ENCODE measurements around the gene GRIK1.

Gene GRIK1

DNA sequence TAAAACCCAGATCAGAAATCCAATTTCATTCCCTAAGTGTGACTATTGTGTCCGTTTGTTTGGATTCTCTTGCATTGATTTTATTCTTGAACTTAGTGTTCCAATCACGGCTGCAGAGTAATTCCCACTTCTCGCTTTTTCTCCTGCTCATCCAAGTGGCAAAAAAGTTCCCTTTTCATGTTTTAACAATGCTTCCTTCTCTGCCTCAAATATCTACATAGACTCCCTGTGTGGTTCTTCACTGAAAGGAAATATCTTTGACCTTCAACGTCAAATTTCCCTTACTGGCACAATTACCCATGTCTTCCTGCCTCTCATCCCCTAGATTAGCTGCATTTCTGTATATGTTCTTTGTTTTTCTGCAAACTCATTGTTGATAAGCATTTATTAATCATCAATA, 335.7 kb downstream of the GRIK1 start:
- Histone ChIP-seq H2BK5ac (ENCODE audit: low read depth, low read length, poor library complexity, severe bottlenecking) (no peak overlapping the region), H2AK5ac (ENCODE audit: low read length, severe bottlenecking) (no peak overlapping the region), H4K8ac (ENCODE audit: low read length) (no peak overlapping the region), H3K14ac (ENCODE audit: low read length in 2 of 2) (no peak overlapping the region), H3K9ac (ENCODE audit: low read length) (no peak overlapping the region), H3K18ac (ENCODE audit: low read depth in 1 of 2, low read length in 2 of 2) (no peak overlapping the region), H2BK15ac (ENCODE audit: low read depth, poor library complexity, severe bottlenecking) (no peak overlapping the region), H3K4ac (ENCODE audit: low read depth in 1 of 2, low read length in 2 of 2) (no peak overlapping the region), H3K79me1 (replicated peaks; ENCODE audit: low read length, poor library complexity, severe bottlenecking) (no peaks in the 10 kb centered on the region), H3K4me1 (ENCODE audit: control insufficient read depth, insufficient read depth, low read depth, low read length) (no peaks in the 10 kb centered on the region), H3K27ac (ENCODE audit: low read length, poor library complexity, severe bottlenecking) (no peak overlapping the region), H3K23ac (ENCODE audit: low read length in 2 of 2) (no peak overlapping the region), H3K27me3 (ENCODE audit: control insufficient read depth in 1 of 2, insufficient read depth in 1 of 2, low read length in 2 of 2) (no peaks in the 10 kb centered on the region), H3K36me3 (ENCODE audit: control insufficient read depth in 1 of 2, insufficient read depth in 2 of 2, low read depth in 1 of 2, low read length in 2 of 2) (no peaks in the 10 kb centered on the region), H4K91ac (ENCODE audit: low read length) (no peak overlapping the region), H2AFZ (ENCODE audit: low read depth, low read length) (no peak overlapping the region), H2BK12ac (ENCODE audit: low read length in 2 of 2) (no peak overlapping the region), H3K4me2 (ENCODE audit: low read length, poor library complexity, severe bottlenecking) (no peak overlapping the region), H3K9me3 (ENCODE audit: control insufficient read depth, low read length) (no peaks in the 10 kb centered on the region), H3K4me3 (ENCODE audit: insufficient read depth in 1 of 2, low read depth in 1 of 2, low read length in 2 of 2) (no peak overlapping the region), H2BK120ac (ENCODE audit: low read depth, low read length) (no peak overlapping the region)
- no peak for DNase-seq
- 95% methylated on average over 4 of the region's 4 CpGs for WGBS

DNA sequence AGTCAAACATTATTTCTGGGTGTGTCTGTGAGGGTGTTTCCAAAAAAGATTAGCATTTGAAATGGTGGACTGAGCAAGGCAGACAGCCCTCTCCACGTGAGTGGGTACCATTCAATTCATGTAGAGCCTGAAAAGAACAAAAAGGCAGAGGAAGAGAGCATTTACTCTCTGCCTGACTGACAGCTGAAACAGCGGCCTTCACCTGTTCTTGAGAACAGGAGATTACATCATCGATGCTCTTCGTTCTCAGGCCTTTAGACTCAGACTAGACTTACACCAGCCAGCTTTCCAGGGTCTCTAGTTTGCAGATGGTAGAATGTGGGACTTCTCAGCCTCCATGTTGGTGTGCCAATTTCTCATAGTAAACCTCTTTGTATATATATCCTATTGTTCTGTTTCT, 338.7 kb downstream of the GRIK1 start:
- Histone ChIP-seq H3K36me3 (ENCODE audit: control insufficient read depth in 1 of 2, insufficient read depth in 2 of 2, low read depth in 1 of 2, low read length in 2 of 2) (no peaks in the 10 kb centered on the region), H3K23ac (ENCODE audit: low read length in 2 of 2) (no peak overlapping the region), H2AFZ (ENCODE audit: low read depth, low read length) (no peak overlapping the region), H2BK5ac (ENCODE audit: low read depth, low read length, poor library complexity, severe bottlenecking) (no peak overlapping the region), H3K27ac (ENCODE audit: low read length, poor library complexity, severe bottlenecking) (no peak overlapping the region), H4K91ac (ENCODE audit: low read length) (no peak overlapping the region), H3K9ac (ENCODE audit: low read length) (no peak overlapping the region), H3K14ac (ENCODE audit: low read length in 2 of 2) (no peak overlapping the region), H3K79me1 (replicated peaks; ENCODE audit: low read length, poor library complexity, severe bottlenecking) (no peaks in the 10 kb centered on the region), H4K8ac (ENCODE audit: low read length) (no peak overlapping the region), H2BK120ac (ENCODE audit: low read depth, low read length) (no peak overlapping the region), H3K4me2 (ENCODE audit: low read length, poor library complexity, severe bottlenecking) (no peak overlapping the region), H3K18ac (ENCODE audit: low read depth in 1 of 2, low read length in 2 of 2) (no peak overlapping the region), H2BK12ac (ENCODE audit: low read length in 2 of 2) (no peak overlapping the region), H3K4me1 (ENCODE audit: control insufficient read depth, insufficient read depth, low read depth, low read length) (no peaks in the 10 kb centered on the region), H3K9me3 (ENCODE audit: control insufficient read depth, low read length) (no peaks in the 10 kb centered on the region), H2AK5ac (ENCODE audit: low read length, severe bottlenecking) (no peak overlapping the region), H3K4me3 (ENCODE audit: insufficient read depth in 1 of 2, low read depth in 1 of 2, low read length in 2 of 2) (no peak overlapping the region), H3K4ac (ENCODE audit: low read depth in 1 of 2, low read length in 2 of 2) (no peak overlapping the region), H2BK15ac (ENCODE audit: low read depth, poor library complexity, severe bottlenecking) (no peak overlapping the region), H3K27me3 (ENCODE audit: control insufficient read depth in 1 of 2, insufficient read depth in 1 of 2, low read length in 2 of 2) (no peaks in the 10 kb centered on the region)
- DNase-seq: no peak
- 79% methylated on average over 2 of the region's 4 CpGs for WGBS

DNA sequence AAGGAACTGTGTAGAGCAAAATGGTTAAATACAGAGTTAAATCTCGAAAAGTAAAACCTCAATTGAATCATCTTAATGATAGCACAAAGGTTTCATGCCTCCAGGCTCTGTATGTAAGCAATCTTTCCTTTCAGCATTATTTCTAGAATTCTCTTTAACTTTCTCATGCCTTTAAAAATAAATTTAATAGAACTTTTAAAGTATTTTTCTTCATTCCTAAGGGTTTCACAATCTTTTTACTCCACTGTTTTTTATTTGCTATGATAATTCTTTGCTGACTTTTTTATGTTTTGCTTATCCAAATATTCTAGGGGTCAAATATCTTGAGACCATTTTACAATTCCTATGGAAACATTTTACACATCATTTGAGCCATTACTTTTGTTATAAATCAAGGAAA, 353.1 kb downstream of the GRIK1 start:
- Histone ChIP-seq H3K9me3 (ENCODE audit: control insufficient read depth, low read length) (no peaks in the 10 kb centered on the region), H3K36me3 (ENCODE audit: control insufficient read depth in 1 of 2, insufficient read depth in 2 of 2, low read depth in 1 of 2, low read length in 2 of 2) (no peaks in the 10 kb centered on the region), H2BK12ac (ENCODE audit: low read length in 2 of 2) (no peak overlapping the region), H2BK15ac (ENCODE audit: low read depth, poor library complexity, severe bottlenecking) (no peak overlapping the region), H4K8ac (ENCODE audit: low read length) (no peak overlapping the region), H3K4me2 (ENCODE audit: low read length, poor library complexity, severe bottlenecking) (no peak overlapping the region), H3K4ac (ENCODE audit: low read depth in 1 of 2, low read length in 2 of 2) (no peak overlapping the region), H3K27ac (ENCODE audit: low read length, poor library complexity, severe bottlenecking) (no peak overlapping the region), H3K4me1 (ENCODE audit: control insufficient read depth, insufficient read depth, low read depth, low read length) (no peaks in the 10 kb centered on the region), H2BK120ac (ENCODE audit: low read depth, low read length) (no peak overlapping the region), H3K23ac (ENCODE audit: low read length in 2 of 2) (no peak overlapping the region), H3K79me1 (replicated peaks; ENCODE audit: low read length, poor library complexity, severe bottlenecking) (no peaks in the 10 kb centered on the region), H2AFZ (ENCODE audit: low read depth, low read length) (no peak overlapping the region), H2AK5ac (ENCODE audit: low read length, severe bottlenecking) (no peak overlapping the region), H4K91ac (ENCODE audit: low read length) (no peak overlapping the region), H3K18ac (ENCODE audit: low read depth in 1 of 2, low read length in 2 of 2) (no peak overlapping the region), H3K14ac (ENCODE audit: low read length in 2 of 2) (no peak overlapping the region), H2BK5ac (ENCODE audit: low read depth, low read length, poor library complexity, severe bottlenecking) (no peak overlapping the region), H3K27me3 (ENCODE audit: control insufficient read depth in 1 of 2, insufficient read depth in 1 of 2, low read length in 2 of 2) (no peaks in the 10 kb centered on the region), H3K4me3 (ENCODE audit: insufficient read depth in 1 of 2, low read depth in 1 of 2, low read length in 2 of 2) (no peak overlapping the region), H3K9ac (ENCODE audit: low read length) (no peak overlapping the region)
- no peak for DNase-seq
- no CpG with 5 or more reads among the region's 1 CpG for WGBS

DNA sequence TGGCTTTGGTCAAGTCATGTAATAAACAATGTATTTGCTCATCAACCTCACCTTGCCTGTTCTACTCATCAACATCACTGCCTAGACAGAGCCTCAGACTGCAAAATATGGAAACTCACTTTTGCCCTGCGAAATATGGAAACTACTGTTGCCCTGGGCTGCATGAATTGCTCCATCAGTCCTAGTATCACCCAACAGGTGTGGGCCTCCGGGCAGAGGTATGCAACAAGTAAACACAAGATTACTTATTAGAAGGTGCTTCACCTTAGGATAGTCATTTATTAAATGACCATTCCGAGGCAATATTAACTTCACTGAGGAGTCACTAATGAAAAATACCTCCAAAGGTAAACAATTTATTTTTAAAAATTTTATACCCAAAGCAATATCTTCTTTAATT, 354.3 kb downstream of the GRIK1 start:
- Histone ChIP-seq H3K79me1 (replicated peaks; ENCODE audit: low read length, poor library complexity, severe bottlenecking) (no peaks in the 10 kb centered on the region), H2AFZ (ENCODE audit: low read depth, low read length) (no peak overlapping the region), H3K27me3 (ENCODE audit: control insufficient read depth in 1 of 2, insufficient read depth in 1 of 2, low read length in 2 of 2) (no peaks in the 10 kb centered on the region), H3K4me1 (ENCODE audit: control insufficient read depth, insufficient read depth, low read depth, low read length) (peaks cover 2% of the 10 kb centered on the region), H3K23ac (ENCODE audit: low read length in 2 of 2) (no peak overlapping the region), H3K18ac (ENCODE audit: low read depth in 1 of 2, low read length in 2 of 2) (no peak overlapping the region), H3K36me3 (ENCODE audit: control insufficient read depth in 1 of 2, insufficient read depth in 2 of 2, low read depth in 1 of 2, low read length in 2 of 2) (no peaks in the 10 kb centered on the region), H3K9me3 (ENCODE audit: control insufficient read depth, low read length) (no peaks in the 10 kb centered on the region), H2BK5ac (ENCODE audit: low read depth, low read length, poor library complexity, severe bottlenecking) (no peak overlapping the region), H4K91ac (ENCODE audit: low read length) (no peak overlapping the region), H3K9ac (ENCODE audit: low read length) (no peak overlapping the region), H4K8ac (ENCODE audit: low read length) (no peak overlapping the region), H2BK12ac (ENCODE audit: low read length in 2 of 2) (no peak overlapping the region), H3K4ac (ENCODE audit: low read depth in 1 of 2, low read length in 2 of 2) (no peak overlapping the region), H2AK5ac (ENCODE audit: low read length, severe bottlenecking) (no peak overlapping the region), H3K4me3 (ENCODE audit: insufficient read depth in 1 of 2, low read depth in 1 of 2, low read length in 2 of 2) (no peak overlapping the region), H3K14ac (ENCODE audit: low read length in 2 of 2) (no peak overlapping the region), H2BK120ac (ENCODE audit: low read depth, low read length) (no peak overlapping the region), H2BK15ac (ENCODE audit: low read depth, poor library complexity, severe bottlenecking) (no peak overlapping the region), H3K4me2 (ENCODE audit: low read length, poor library complexity, severe bottlenecking) (no peak overlapping the region), H3K27ac (ENCODE audit: low read length, poor library complexity, severe bottlenecking) (no peak overlapping the region)
- WGBS: 95% methylated on average over 3 of the region's 3 CpGs
- DNase-seq: no peak

Data from mesenchymal stem cell (in vitro differentiated cells and primary cell).